ENCODE results near the gene NNAT. TPM values are rescaled to one million over a fixed set of nuclear protein-coding genes. Genes with fewer than 3 reads are reported as not detected.

Gene NNAT
- total and polyA plus RNA-seq, 4 donors, result 0.09 to 0.24 TPM; not detected in 2

GRCh38 chr20:37570419-37570818, 49.4 kb downstream of the NNAT start:
- Histone ChIP-seq H3K4me3 (ENCODE audit: low read depth in 1 of 3, low read length in 3 of 3) (no peak overlapping the region), H3K4me1 (ENCODE audit: control insufficient read depth in 4 of 4, insufficient read depth in 4 of 4, low read length in 3 of 4) (no peaks in the 10 kb centered on the region), H3K36me3 (ENCODE audit: control insufficient read depth in 4 of 4, insufficient read depth in 3 of 4, low read depth in 1 of 4, low read length in 3 of 4) (no peaks in the 10 kb centered on the region), H3K27ac (ENCODE audit: low read depth in 1 of 2, low read length in 2 of 2) (no peak overlapping the region), H3K27me3 (ENCODE audit: control insufficient read depth in 4 of 4, insufficient read depth in 4 of 4, low read length in 3 of 4) (peaks cover 0 to 5% (median under 1%) of the 10 kb centered on the region in 4 donors), H3K9ac (ENCODE audit: low read depth in 1 of 2, low read length in 2 of 2) (no peak overlapping the region), H3K9me3 (ENCODE audit: control insufficient read depth in 4 of 4, low read length in 3 of 4) (no peaks in the 10 kb centered on the region)
- TF ChIP-seq HNF4G (IDR thresholded peaks at IDR 0.05) (no peak), FOXA2 (IDR thresholded peaks at IDR 0.05) (no peak), TAF1 (conservative IDR thresholded peaks at IDR 0.05) (no peak), ZBTB33 (IDR thresholded peaks at IDR 0.05) (no peak), MAX (IDR thresholded peaks at IDR 0.05) (no peak), REST (IDR thresholded peaks at IDR 0.05) (no peak), ATF3 (IDR thresholded peaks at IDR 0.05) (no peak), EGR1 (IDR thresholded peaks at IDR 0.05; ENCODE audit: low read depth in 2 of 2) (no peak), CTCF (IDR thresholded peaks at IDR 0.05; ENCODE audit: low read depth, low read length, missing input control) (no peak), RAD21 (IDR thresholded peaks at IDR 0.05) (no peak), HNF4A (conservative IDR thresholded peaks at IDR 0.05) (no peak), FOXA1 (IDR thresholded peaks at IDR 0.05) (no peak)
- 81% methylated on average over 1 of the region's 1 CpG for WGBS
- no peak for DNase-seq (ENCODE audit: low spot score)

GRCh38 chr20:37571033-37571432, 50.0 kb downstream of the NNAT start:
- no peak for DNase-seq (ENCODE audit: low spot score)
- WGBS, result 72% methylated on average over 6 of the region's 6 CpGs
- no peak overlapping the region for H3K27ac ChIP-seq (ENCODE audit: low read depth in 1 of 2, low read length in 2 of 2)
- peaks cover 0 to 5% (median 0%) of the 10 kb centered on the region in 4 donors for H3K27me3 ChIP-seq (ENCODE audit: control insufficient read depth in 4 of 4, insufficient read depth in 4 of 4, low read length in 3 of 4)
- no peaks in the 10 kb centered on the region for H3K9me3 ChIP-seq (ENCODE audit: control insufficient read depth in 4 of 4, low read length in 3 of 4)
- H3K4me1 ChIP-seq (ENCODE audit: control insufficient read depth in 4 of 4, insufficient read depth in 4 of 4, low read length in 3 of 4), result no peaks in the 10 kb centered on the region
- TF ChIP-seq RXRA (IDR thresholded peaks at IDR 0.05), result no peak
- no peak overlapping the region for H3K4me3 ChIP-seq (ENCODE audit: low read depth in 1 of 3, low read length in 3 of 3)
- H3K36me3 ChIP-seq (ENCODE audit: control insufficient read depth in 4 of 4, insufficient read depth in 3 of 4, low read depth in 1 of 4, low read length in 3 of 4), result no peaks in the 10 kb centered on the region
- H3K9ac ChIP-seq (ENCODE audit: low read depth in 1 of 2, low read length in 2 of 2), result no peak overlapping the region

Other genes with a start within 250 kb of the NNAT start
- gene MANBAL, start 231.6 kb upstream of the NNAT start, total RNA-seq, result 10 to 100 TPM in 1 of 2 donors, 1 to 10 TPM in 1; 10.0 to 10.8 TPM
- gene MANBAL, start 231.6 kb upstream of the NNAT start, polyA plus RNA-seq, result 10 to 100 TPM; 15.1 to 23.2 TPM
- 10 to 100 TPM in 1 of 2 donors, 1 to 10 TPM in 1; 7.1 to 21.2 TPM for gene SRC, start 175.1 kb upstream of the NNAT start, total RNA-seq
- gene SRC, start 175.1 kb upstream of the NNAT start, polyA plus RNA-seq, result 1 to 10 TPM; 3.3 to 3.7 TPM
- 10 to 100 TPM; 12.6 to 46.4 TPM for gene BLCAP, start 6.6 kb downstream of the NNAT start, total RNA-seq
- gene BLCAP, start 6.6 kb downstream of the NNAT start, polyA plus RNA-seq, result 10 to 100 TPM; 52.0 to 72.0 TPM
- gene CTNNBL1, start 172.8 kb downstream of the NNAT start, total RNA-seq, result 10 to 100 TPM; 19.5 to 21.2 TPM
- 10 to 100 TPM; 18.3 to 25.4 TPM for gene CTNNBL1, start 172.8 kb downstream of the NNAT start, polyA plus RNA-seq